Panc1 (cell line): ENCODE measurements around the gene COPB2.

Source experiments
- POLR2AphosphoS5 ChIP-seq: IDR thresholded peaks from 2 replicates; pipeline ENCODE4 v1.6.1; 2012; ENCODE audit warnings: mild to moderate bottlenecking, low read depth, low read length, moderate library complexity
- TCF7L2 ChIP-seq: IDR thresholded peaks from 2 replicates; pipeline ENCODE4 v1.6.1; 2011; ENCODE audit warnings: mild to moderate bottlenecking, low read depth, low read length, inconsistent platforms
- TF ChIP-seq, protein P1 (sequence below), 2 experiments: IDR thresholded peaks; 2 replicates each; pipeline ENCODE4 v1.6.1; 2011 to 2012; ENCODE audit warnings: low read depth in 2 of 2, control low read depth in 1 of 2, low read length in 1 of 2, mild to moderate bottlenecking in 1 of 2, moderate library complexity in 1 of 2; ENCODE audit not compliant: insufficient read depth in 1 of 2
- TF ChIP-seq, protein P2 (sequence below): fragments of 450-650 bp; IDR thresholded peaks from 2 replicates; pipeline ENCODE4 v1.5.1; 2017; ENCODE audit warnings: mild to moderate bottlenecking

DNA sequence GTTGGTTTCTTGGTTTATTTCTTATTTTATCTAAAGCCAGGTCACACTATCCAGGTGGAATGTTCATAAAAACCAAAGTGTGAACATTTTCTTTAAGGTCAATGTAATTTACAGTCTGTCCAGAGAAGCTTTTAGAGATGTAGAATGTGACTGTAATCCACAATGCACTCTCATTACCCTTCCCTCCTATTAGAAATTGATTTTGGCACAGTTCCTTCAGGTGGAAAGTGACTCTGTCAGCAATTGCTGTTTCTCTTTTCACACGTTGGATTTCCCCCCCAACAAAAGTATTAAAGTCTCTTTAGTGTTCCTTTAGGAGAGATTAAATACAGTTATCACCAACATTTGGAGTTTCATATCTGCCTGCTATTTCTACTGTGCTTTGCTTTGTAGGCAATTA is 31.6 kb upstream of the COPB2 start:
- TF ChIP-seq, protein P1, sequence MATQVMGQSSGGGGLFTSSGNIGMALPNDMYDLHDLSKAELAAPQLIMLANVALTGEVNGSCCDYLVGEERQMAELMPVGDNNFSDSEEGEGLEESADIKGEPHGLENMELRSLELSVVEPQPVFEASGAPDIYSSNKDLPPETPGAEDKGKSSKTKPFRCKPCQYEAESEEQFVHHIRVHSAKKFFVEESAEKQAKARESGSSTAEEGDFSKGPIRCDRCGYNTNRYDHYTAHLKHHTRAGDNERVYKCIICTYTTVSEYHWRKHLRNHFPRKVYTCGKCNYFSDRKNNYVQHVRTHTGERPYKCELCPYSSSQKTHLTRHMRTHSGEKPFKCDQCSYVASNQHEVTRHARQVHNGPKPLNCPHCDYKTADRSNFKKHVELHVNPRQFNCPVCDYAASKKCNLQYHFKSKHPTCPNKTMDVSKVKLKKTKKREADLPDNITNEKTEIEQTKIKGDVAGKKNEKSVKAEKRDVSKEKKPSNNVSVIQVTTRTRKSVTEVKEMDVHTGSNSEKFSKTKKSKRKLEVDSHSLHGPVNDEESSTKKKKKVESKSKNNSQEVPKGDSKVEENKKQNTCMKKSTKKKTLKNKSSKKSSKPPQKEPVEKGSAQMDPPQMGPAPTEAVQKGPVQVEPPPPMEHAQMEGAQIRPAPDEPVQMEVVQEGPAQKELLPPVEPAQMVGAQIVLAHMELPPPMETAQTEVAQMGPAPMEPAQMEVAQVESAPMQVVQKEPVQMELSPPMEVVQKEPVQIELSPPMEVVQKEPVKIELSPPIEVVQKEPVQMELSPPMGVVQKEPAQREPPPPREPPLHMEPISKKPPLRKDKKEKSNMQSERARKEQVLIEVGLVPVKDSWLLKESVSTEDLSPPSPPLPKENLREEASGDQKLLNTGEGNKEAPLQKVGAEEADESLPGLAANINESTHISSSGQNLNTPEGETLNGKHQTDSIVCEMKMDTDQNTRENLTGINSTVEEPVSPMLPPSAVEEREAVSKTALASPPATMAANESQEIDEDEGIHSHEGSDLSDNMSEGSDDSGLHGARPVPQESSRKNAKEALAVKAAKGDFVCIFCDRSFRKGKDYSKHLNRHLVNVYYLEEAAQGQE (IDR thresholded peaks at IDR 0.05; ENCODE audit: insufficient read depth in 1 of 2, low read depth in 2 of 2, low read length in 1 of 2): no peak
- TF ChIP-seq, protein P2, sequence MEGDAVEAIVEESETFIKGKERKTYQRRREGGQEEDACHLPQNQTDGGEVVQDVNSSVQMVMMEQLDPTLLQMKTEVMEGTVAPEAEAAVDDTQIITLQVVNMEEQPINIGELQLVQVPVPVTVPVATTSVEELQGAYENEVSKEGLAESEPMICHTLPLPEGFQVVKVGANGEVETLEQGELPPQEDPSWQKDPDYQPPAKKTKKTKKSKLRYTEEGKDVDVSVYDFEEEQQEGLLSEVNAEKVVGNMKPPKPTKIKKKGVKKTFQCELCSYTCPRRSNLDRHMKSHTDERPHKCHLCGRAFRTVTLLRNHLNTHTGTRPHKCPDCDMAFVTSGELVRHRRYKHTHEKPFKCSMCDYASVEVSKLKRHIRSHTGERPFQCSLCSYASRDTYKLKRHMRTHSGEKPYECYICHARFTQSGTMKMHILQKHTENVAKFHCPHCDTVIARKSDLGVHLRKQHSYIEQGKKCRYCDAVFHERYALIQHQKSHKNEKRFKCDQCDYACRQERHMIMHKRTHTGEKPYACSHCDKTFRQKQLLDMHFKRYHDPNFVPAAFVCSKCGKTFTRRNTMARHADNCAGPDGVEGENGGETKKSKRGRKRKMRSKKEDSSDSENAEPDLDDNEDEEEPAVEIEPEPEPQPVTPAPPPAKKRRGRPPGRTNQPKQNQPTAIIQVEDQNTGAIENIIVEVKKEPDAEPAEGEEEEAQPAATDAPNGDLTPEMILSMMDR: no peak
- TF ChIP-seq TCF7L2 (no peak), POLR2AphosphoS5 (no peak)
